ENCODE results near the gene STAT6.

GRCh38 chr12:57116580-57117281, 5.6 kb upstream of the STAT6 start:
- TF ChIP-seq POLR2A (IDR thresholded peaks at IDR 0.05): no peak
- TF ChIP-seq, protein P1, sequence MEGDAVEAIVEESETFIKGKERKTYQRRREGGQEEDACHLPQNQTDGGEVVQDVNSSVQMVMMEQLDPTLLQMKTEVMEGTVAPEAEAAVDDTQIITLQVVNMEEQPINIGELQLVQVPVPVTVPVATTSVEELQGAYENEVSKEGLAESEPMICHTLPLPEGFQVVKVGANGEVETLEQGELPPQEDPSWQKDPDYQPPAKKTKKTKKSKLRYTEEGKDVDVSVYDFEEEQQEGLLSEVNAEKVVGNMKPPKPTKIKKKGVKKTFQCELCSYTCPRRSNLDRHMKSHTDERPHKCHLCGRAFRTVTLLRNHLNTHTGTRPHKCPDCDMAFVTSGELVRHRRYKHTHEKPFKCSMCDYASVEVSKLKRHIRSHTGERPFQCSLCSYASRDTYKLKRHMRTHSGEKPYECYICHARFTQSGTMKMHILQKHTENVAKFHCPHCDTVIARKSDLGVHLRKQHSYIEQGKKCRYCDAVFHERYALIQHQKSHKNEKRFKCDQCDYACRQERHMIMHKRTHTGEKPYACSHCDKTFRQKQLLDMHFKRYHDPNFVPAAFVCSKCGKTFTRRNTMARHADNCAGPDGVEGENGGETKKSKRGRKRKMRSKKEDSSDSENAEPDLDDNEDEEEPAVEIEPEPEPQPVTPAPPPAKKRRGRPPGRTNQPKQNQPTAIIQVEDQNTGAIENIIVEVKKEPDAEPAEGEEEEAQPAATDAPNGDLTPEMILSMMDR (IDR thresholded peaks at IDR 0.05): no peak

All from heart left ventricle (tissue), 13 donors.